Prostate gland (tissue), 2 donors: ENCODE data around the gene GLI2.

Experiments
- CTCF ChIP-seq, 4 experiments: fragments of 200-600 bp in 2 of 4; fragments of 450-650 bp in 2 of 4; sonication (generic) in 2 of 4; IDR thresholded peaks; 1 replicate in 3 of 4; 2 replicates in 1 of 4; pipeline ENCODE4 v1.5.1; 2016 to 2019; ENCODE audit warnings: antibody characterized with exemption in 4 of 4, mild to moderate bottlenecking in 2 of 4, moderate library complexity in 2 of 4
- POLR2A ChIP-seq: fragments of 450-650 bp; IDR thresholded peaks from one replicate; pipeline ENCODE4 v1.6.1; 2016; ENCODE audit warnings: antibody characterized with exemption, mild to moderate bottlenecking
- POLR2AphosphoS5 ChIP-seq: sonication (generic); formaldehyde crosslinking; IDR thresholded peaks from one replicate; pipeline ENCODE4 v1.6.1; 2017; ENCODE audit warnings: antibody characterized with exemption

GRCh38 chr2:120780402-120780801 is 44.7 kb downstream of the GLI2 start:
- TF ChIP-seq CTCF (IDR thresholded peaks at IDR 0.05) (no peak), POLR2A (no peak), POLR2AphosphoS5 (peak; percentile 48)
